ENCODE data around the gene MEGF6.

Gene MEGF6

DNA sequence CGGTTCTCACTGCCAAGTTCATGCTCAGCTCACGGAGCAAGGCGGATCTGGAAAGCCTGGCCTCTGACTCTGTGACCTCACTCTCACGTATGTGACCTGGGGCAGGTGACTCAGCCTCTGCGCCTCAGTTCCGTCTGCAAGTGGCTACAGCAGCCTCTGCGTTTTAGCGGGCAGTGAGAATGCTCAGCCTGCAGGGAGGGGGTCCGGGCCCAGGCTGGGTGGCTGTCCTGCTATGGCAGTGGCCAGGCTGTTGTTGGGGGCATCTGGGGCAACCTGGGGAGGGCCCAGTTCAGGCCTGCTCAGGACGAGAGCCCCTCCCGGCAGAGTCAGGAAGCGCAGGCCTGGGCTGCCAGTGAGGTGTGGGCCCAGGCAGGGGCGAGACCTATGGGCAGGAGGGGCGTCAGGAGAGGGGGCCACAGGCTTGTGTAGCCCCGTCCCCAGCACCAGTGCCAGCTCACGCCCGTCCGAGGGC, 128.9 kb downstream of the MEGF6 start:
- ATAC-seq, result no peak
- no peak for TF ChIP-seq ARNTL (CRISPR knock-in tag; IDR thresholded peaks at IDR 0.05; ENCODE audit: borderline replicate concordance, low read depth)
- no peak for TF ChIP-seq RARB (CRISPR knock-in tag; IDR thresholded peaks at IDR 0.05)

DNA sequence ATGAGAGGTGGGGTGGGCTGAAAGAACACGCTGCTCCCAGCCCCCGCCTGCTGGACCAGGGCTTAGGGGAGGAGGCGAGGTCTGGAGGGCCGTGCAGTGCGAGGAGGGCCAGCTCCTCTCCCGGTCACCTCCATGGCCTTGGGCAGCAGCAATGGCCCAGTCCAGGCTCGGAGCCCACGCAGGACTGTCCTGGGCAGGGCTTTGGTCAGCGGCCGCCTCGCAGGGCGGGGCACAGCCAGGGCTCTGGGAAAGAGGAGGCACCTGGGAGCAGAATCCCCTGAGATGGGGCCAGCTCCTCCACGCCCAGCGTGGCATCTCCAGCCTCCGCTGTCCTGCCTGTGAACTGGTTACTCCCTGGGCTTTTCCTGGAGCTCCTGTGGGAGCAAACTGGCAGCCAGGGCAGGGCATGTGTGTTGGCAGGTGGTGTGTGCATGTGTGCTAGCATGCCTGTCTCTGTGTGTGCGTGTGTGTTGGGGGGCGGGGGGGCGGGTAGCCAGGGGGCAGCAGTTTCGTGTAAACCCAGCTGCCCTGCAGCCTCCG, 129.4 kb downstream of the MEGF6 start:
- ATAC-seq, result no peak
- TF ChIP-seq ZFP30 (CRISPR knock-in tag; IDR thresholded peaks at IDR 0.05) (no peak), ESRRG (CRISPR knock-in tag; IDR thresholded peaks at IDR 0.05) (no peak), BACH2 (CRISPR knock-in tag; IDR thresholded peaks at IDR 0.05; ENCODE audit: borderline replicate concordance) (no peak), ZC3H10 (CRISPR knock-in tag; IDR thresholded peaks at IDR 0.05) (no peak), CSDC2 (CRISPR knock-in tag; IDR thresholded peaks at IDR 0.05) (no peak), TCF4 (CRISPR knock-in tag; IDR thresholded peaks at IDR 0.05; ENCODE audit: borderline replicate concordance) (no peak), ZNF70 (CRISPR knock-in tag; IDR thresholded peaks at IDR 0.05) (no peak), GLIS3 (CRISPR knock-in tag; IDR thresholded peaks at IDR 0.05) (no peak)

DNA sequence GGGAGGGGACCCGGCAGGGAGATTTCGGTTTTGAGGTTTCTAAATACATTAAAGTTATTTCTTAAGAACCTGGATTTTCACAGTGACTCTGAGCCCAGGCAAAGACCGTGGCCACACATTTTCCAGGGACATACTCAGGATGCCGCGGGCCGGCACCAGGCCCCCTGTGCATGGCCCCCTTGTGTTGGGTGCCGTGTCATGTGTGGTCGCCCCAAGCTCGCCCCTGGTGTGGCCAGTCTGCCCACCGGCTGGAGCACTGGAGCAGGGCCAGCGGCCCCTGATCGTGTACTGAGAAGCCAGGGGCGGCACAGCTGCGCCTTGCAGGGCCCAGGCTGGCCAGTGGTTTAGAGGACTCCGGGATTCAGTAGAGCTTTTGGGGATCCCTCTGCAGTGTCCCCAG, 130.3 kb downstream of the MEGF6 start:
- ATAC-seq, result no peak; the same call in 2 of the 3 replicates
- TF ChIP-seq ARNTL (CRISPR knock-in tag; IDR thresholded peaks at IDR 0.05; ENCODE audit: borderline replicate concordance, low read depth), result no peak
- TF ChIP-seq ZNF70 (CRISPR knock-in tag; IDR thresholded peaks at IDR 0.05), result no peak
- no peak for TF ChIP-seq GLIS3 (CRISPR knock-in tag; IDR thresholded peaks at IDR 0.05)
- TF ChIP-seq ZNF8 (CRISPR knock-in tag; IDR thresholded peaks at IDR 0.05), result no peak
- no peak for TF ChIP-seq ZFP30 (CRISPR knock-in tag; IDR thresholded peaks at IDR 0.05)
- TF ChIP-seq ZC3H10 (CRISPR knock-in tag; IDR thresholded peaks at IDR 0.05), result no peak
- no peak for TF ChIP-seq BACH2 (CRISPR knock-in tag; IDR thresholded peaks at IDR 0.05; ENCODE audit: borderline replicate concordance)
- TF ChIP-seq, protein P1, sequence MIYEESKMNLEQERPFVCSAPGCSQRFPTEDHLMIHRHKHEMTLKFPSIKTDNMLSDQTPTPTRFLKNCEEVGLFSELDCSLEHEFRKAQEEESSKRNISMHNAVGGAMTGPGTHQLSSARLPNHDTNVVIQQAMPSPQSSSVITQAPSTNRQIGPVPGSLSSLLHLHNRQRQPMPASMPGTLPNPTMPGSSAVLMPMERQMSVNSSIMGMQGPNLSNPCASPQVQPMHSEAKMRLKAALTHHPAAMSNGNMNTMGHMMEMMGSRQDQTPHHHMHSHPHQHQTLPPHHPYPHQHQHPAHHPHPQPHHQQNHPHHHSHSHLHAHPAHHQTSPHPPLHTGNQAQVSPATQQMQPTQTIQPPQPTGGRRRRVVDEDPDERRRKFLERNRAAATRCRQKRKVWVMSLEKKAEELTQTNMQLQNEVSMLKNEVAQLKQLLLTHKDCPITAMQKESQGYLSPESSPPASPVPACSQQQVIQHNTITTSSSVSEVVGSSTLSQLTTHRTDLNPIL (CRISPR knock-in tag; IDR thresholded peaks at IDR 0.05; ENCODE audit: low read depth), result no peak
- no peak for TF ChIP-seq TOX (CRISPR knock-in tag; IDR thresholded peaks at IDR 0.05; ENCODE audit: borderline replicate concordance)
- no peak for TF ChIP-seq ISL1 (CRISPR knock-in tag; IDR thresholded peaks at IDR 0.05)
- TF ChIP-seq SNAI2 (CRISPR knock-in tag; IDR thresholded peaks at IDR 0.05), result no peak
- no peak for TF ChIP-seq CSDC2 (CRISPR knock-in tag; IDR thresholded peaks at IDR 0.05)
- no peak for TF ChIP-seq ESRRG (CRISPR knock-in tag; IDR thresholded peaks at IDR 0.05)
- no peak for TF ChIP-seq ZFP3 (CRISPR knock-in tag; IDR thresholded peaks at IDR 0.05)
- no peak for TF ChIP-seq TCF4 (CRISPR knock-in tag; IDR thresholded peaks at IDR 0.05; ENCODE audit: borderline replicate concordance)
- TF ChIP-seq RARB (CRISPR knock-in tag; IDR thresholded peaks at IDR 0.05), result no peak

DNA sequence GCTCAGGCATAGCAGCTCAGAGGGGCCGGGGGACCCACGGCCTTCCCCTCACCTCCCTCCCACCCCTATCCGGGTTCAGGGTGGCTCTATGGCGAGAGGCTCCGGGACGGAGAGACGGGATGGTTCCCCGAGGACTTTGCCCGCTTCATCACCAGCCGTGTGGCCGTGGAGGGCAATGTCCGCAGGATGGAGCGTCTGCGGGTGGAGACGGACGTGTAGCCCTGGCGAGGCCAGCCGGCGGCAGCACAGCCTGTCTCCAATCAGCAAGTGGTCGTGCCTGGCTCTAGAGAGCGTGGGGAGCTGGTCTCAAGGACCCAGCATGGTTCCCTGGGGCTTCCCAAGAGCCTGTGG, 131.0 kb downstream of the MEGF6 start:
- no peak for TF ChIP-seq TCF4 (CRISPR knock-in tag; IDR thresholded peaks at IDR 0.05; ENCODE audit: borderline replicate concordance)
- TF ChIP-seq, protein P2, sequence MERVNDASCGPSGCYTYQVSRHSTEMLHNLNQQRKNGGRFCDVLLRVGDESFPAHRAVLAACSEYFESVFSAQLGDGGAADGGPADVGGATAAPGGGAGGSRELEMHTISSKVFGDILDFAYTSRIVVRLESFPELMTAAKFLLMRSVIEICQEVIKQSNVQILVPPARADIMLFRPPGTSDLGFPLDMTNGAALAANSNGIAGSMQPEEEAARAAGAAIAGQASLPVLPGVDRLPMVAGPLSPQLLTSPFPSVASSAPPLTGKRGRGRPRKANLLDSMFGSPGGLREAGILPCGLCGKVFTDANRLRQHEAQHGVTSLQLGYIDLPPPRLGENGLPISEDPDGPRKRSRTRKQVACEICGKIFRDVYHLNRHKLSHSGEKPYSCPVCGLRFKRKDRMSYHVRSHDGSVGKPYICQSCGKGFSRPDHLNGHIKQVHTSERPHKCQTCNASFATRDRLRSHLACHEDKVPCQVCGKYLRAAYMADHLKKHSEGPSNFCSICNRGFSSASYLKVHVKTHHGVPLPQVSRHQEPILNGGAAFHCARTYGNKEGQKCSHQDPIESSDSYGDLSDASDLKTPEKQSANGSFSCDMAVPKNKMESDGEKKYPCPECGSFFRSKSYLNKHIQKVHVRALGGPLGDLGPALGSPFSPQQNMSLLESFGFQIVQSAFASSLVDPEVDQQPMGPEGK (CRISPR knock-in tag; IDR thresholded peaks at IDR 0.05; ENCODE audit: borderline replicate concordance), result no peak
- TF ChIP-seq ZFP30 (CRISPR knock-in tag; IDR thresholded peaks at IDR 0.05), result no peak
- TF ChIP-seq, protein P1 (CRISPR knock-in tag; IDR thresholded peaks at IDR 0.05; ENCODE audit: low read depth), result no peak
- no peak for TF ChIP-seq ZNF70 (CRISPR knock-in tag; IDR thresholded peaks at IDR 0.05)
- TF ChIP-seq ESRRG (CRISPR knock-in tag; IDR thresholded peaks at IDR 0.05), result no peak
- TF ChIP-seq, protein P3, sequence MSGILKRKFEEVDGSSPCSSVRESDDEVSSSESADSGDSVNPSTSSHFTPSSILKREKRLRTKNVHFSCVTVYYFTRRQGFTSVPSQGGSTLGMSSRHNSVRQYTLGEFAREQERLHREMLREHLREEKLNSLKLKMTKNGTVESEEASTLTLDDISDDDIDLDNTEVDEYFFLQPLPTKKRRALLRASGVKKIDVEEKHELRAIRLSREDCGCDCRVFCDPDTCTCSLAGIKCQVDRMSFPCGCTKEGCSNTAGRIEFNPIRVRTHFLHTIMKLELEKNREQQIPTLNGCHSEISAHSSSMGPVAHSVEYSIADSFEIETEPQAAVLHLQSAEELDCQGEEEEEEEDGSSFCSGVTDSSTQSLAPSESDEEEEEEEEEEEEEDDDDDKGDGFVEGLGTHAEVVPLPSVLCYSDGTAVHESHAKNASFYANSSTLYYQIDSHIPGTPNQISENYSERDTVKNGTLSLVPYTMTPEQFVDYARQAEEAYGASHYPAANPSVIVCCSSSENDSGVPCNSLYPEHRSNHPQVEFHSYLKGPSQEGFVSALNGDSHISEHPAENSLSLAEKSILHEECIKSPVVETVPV (CRISPR knock-in tag; IDR thresholded peaks at IDR 0.05), result no peak
- ATAC-seq, result no peak

DNA sequence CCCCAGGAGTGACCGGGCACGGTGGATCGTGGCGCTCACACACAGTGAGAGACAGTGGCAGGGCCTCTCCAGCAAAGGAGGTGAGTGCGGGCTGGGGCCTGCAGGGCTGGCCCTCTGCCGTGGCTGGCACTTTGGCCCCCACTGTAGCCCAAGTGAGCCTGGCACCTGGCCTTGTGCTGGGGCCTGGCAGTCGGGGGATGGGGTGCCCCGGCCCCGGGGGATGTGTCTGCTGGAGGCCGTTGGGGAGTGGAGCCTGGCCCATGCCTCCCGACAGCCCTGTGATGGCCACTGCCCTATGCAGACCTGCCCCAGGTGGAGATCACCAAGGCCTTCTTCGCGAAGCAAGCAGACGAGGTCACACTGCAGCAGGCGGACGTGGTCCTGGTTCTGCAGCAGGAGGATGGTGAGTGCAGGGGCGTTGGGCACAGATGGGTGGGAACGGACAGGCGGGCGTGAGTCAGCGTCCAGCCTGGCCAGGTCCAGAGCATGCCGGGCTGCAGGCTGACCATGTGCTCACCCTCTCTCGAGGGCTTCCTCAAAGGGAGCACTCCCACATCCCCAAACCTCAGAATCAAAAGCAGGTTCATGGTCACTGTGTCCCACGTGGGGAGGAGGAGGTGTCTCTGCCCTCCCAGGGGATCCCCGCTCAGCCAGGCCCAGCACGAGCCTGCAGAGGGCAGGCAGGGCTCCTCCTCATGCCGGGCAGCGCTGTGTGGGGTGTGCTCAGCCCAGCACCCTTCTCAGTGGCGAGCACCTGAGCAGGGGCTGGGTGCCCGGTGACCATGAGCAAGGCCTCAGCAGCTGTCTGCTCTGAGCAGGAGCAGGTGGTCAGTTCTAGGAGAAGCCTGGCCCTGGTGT, 131.6 kb downstream of the MEGF6 start:
- no peak; the same call in 2 of the 3 replicates for ATAC-seq
- TF ChIP-seq ZFP3 (CRISPR knock-in tag; IDR thresholded peaks at IDR 0.05) (no peak), RARB (CRISPR knock-in tag; IDR thresholded peaks at IDR 0.05) (no peak), SNAI2 (CRISPR knock-in tag; IDR thresholded peaks at IDR 0.05) (no peak), ZC3H10 (CRISPR knock-in tag; IDR thresholded peaks at IDR 0.05) (no peak), OSR1 (CRISPR knock-in tag; IDR thresholded peaks at IDR 0.05) (no peak), ZNF565 (CRISPR knock-in tag; conservative IDR thresholded peaks at IDR 0.05; ENCODE audit: low read depth) (no peak), ESRRG (CRISPR knock-in tag; IDR thresholded peaks at IDR 0.05) (no peak), ZNF70 (CRISPR knock-in tag; IDR thresholded peaks at IDR 0.05) (no peak), TOX (CRISPR knock-in tag; IDR thresholded peaks at IDR 0.05; ENCODE audit: borderline replicate concordance) (no peak), ZNF8 (CRISPR knock-in tag; IDR thresholded peaks at IDR 0.05) (no peak)
- TF ChIP-seq, protein P2 (CRISPR knock-in tag; IDR thresholded peaks at IDR 0.05; ENCODE audit: borderline replicate concordance), result no peak
- TF ChIP-seq, protein P3 (CRISPR knock-in tag; IDR thresholded peaks at IDR 0.05), result no peak

Measured in SK-N-SH treated with all-trans-retinoic acid at 6 μM for 48 hours (cell line).